ENCODE measurements around the gene CFAP74. TPM values are rescaled to one million over a fixed set of nuclear protein-coding genes. Genes with fewer than 3 reads are reported as not detected.
A peak's percentile ranks its signal among the peaks of the same experiment; 100 is the strongest.

The CFAP74 gene
- total RNA-seq, 2 experiments from 2014 or later: not detected

DNA sequence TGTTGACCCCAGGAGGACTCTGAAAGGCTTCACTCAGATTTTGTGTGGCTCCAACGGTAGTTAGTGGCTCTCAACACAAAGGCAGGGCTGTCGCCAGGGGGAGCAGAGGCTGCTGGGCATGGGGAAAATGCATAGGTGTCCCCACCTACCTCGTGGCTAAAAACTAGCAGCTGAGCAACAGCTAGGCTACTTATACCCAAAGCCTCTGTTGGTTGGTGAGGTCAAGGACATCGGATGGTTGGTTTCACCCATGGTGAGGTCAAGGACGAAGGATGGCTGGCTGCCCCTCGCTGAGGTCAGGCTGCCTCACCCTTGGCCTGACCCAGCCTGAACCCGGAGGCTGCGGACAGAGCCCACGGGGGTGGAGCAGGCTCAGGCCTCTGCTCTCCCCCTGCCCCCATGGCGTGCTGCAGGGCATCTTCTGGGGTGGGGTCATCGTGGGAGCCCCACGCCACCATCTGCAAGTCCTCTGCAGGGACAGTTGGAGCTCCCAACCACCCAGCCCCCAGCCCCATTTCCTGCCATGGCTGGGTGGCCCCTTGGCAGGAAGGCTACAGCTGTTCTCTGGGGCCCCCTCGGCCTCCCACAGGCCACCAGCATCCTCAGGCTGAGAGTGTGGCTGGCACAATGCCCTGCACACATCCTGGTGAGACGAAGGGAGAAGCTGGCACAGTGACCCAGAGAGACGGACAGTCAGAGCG lies 104.2 kb downstream of the CFAP74 start:
- peaks cover 18% of the 10 kb centered on the region for H3K4me1 Mint-ChIP-seq (ENCODE audit: low read depth)
- no peaks in the 10 kb centered on the region for H3K9me3 Mint-ChIP-seq
- Histone ChIP-seq H3K9me3 (ENCODE audit: control insufficient read depth in 1 of 2, insufficient read depth in 1 of 2, low read length in 2 of 2) (no peaks in the 10 kb centered on the region), H3K27me3 (ENCODE audit: control insufficient read depth in 1 of 2, insufficient read depth in 2 of 2, low read length in 2 of 2) (no peaks in the 10 kb centered on the region), H3K4me3 (ENCODE audit: low read length) (no peak overlapping the region), H3K4me1 (ENCODE audit: insufficient read depth, low read length) (peaks cover 35% of the 10 kb centered on the region), H3K36me3 (ENCODE audit: insufficient read depth, low read length) (no peaks in the 10 kb centered on the region), H3K27ac (ENCODE audit: low read depth in 1 of 2, low read length in 2 of 2) (no peak overlapping the region)
- DNase-seq (peak in 3 of 14 experiments; percentile 36 to 56 (median 53)), ATAC-seq (ENCODE audit: poor library complexity) (peak; percentile 49)
- TF ChIP-seq, protein P1, sequence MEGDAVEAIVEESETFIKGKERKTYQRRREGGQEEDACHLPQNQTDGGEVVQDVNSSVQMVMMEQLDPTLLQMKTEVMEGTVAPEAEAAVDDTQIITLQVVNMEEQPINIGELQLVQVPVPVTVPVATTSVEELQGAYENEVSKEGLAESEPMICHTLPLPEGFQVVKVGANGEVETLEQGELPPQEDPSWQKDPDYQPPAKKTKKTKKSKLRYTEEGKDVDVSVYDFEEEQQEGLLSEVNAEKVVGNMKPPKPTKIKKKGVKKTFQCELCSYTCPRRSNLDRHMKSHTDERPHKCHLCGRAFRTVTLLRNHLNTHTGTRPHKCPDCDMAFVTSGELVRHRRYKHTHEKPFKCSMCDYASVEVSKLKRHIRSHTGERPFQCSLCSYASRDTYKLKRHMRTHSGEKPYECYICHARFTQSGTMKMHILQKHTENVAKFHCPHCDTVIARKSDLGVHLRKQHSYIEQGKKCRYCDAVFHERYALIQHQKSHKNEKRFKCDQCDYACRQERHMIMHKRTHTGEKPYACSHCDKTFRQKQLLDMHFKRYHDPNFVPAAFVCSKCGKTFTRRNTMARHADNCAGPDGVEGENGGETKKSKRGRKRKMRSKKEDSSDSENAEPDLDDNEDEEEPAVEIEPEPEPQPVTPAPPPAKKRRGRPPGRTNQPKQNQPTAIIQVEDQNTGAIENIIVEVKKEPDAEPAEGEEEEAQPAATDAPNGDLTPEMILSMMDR (IDR thresholded peaks at IDR 0.05): no peak
- no peak overlapping the region for H3K4me3 Mint-ChIP-seq
- intact Hi-C loops (cut with DNase I, micrococcal nuclease): no loop called here
- H3K36me3 Mint-ChIP-seq (ENCODE audit: low read depth): no peaks in the 10 kb centered on the region
- ChIA-PET POLR2A (interaction anchor here (0.6 to 1.6 kb wide), 2 partner anchors 8 to 9 kb away, joined by 4 to 7 read pairs; no protein-coding TSS in a partner anchor), CTCF (interaction anchor here (1.1 to 2.9 kb wide), 2 partner anchors 9 to 32 kb away, joined by 3 to 14 read pairs; no protein-coding TSS in a partner anchor)
- no peak overlapping the region for H3K27ac Mint-ChIP-seq
- peaks cover 3% of the 10 kb centered on the region for H3K27me3 Mint-ChIP-seq

DNA sequence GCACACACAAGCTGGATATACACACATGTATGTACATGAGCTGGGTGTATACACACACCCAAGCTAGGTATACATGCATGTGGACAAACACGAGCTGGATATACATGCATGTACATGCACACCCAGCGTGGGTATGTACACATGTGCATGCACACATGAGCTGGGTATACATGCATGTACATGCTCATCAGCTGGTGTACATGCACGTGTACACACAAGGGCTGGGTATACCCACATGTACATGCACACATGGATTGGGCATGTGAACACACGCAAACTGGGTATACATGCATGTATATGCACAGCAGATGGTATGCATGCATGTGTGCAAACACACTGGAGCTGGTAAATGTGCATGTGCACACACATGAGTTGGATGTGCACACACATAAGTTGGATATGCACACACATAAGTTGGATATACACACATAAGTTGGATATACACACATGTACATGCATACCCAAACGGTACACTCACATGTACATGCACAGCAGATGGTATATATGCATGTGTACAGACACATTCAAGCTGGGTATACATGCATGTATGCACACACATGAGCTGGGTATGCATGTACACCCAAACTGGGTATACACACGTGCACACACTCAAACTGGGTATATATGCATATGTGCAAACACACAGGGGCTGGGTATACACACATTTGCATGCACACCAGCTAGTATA lies 105.2 kb downstream of the CFAP74 start:
- Mint-ChIP-seq H3K4me1 (ENCODE audit: low read depth) (peaks cover 21% of the 10 kb centered on the region), H3K36me3 (ENCODE audit: low read depth) (no peaks in the 10 kb centered on the region), H3K4me3 (no peak overlapping the region), H3K27ac (no peak overlapping the region), H3K9me3 (no peaks in the 10 kb centered on the region), H3K27me3 (peaks cover 3% of the 10 kb centered on the region)
- Histone ChIP-seq H3K4me1 (ENCODE audit: insufficient read depth, low read length) (peaks cover 45% of the 10 kb centered on the region), H3K4me3 (ENCODE audit: low read length) (no peak overlapping the region), H3K9me3 (ENCODE audit: control insufficient read depth in 1 of 2, insufficient read depth in 1 of 2, low read length in 2 of 2) (no peaks in the 10 kb centered on the region), H3K27me3 (ENCODE audit: control insufficient read depth in 1 of 2, insufficient read depth in 2 of 2, low read length in 2 of 2) (no peaks in the 10 kb centered on the region), H3K27ac (ENCODE audit: low read depth in 1 of 2, low read length in 2 of 2) (no peak overlapping the region), H3K36me3 (ENCODE audit: insufficient read depth, low read length) (no peaks in the 10 kb centered on the region)
- ATAC-seq (ENCODE audit: poor library complexity) (no peak), DNase-seq (no peak)
- TF ChIP-seq, protein P1 (IDR thresholded peaks at IDR 0.05): no peak
- intact Hi-C loops (cut with DNase I, micrococcal nuclease): no loop called here
- ChIA-PET CTCF (interaction anchor here (0.8 to 2.9 kb wide), 3 partner anchors 10 kb away, joined by 3 to 14 read pairs (median 3); no protein-coding TSS in a partner anchor), POLR2A (interaction anchor here (2.6 kb wide), 1 partner anchor 10 kb away, joined by 12 read pairs; no protein-coding TSS in a partner anchor)

DNA sequence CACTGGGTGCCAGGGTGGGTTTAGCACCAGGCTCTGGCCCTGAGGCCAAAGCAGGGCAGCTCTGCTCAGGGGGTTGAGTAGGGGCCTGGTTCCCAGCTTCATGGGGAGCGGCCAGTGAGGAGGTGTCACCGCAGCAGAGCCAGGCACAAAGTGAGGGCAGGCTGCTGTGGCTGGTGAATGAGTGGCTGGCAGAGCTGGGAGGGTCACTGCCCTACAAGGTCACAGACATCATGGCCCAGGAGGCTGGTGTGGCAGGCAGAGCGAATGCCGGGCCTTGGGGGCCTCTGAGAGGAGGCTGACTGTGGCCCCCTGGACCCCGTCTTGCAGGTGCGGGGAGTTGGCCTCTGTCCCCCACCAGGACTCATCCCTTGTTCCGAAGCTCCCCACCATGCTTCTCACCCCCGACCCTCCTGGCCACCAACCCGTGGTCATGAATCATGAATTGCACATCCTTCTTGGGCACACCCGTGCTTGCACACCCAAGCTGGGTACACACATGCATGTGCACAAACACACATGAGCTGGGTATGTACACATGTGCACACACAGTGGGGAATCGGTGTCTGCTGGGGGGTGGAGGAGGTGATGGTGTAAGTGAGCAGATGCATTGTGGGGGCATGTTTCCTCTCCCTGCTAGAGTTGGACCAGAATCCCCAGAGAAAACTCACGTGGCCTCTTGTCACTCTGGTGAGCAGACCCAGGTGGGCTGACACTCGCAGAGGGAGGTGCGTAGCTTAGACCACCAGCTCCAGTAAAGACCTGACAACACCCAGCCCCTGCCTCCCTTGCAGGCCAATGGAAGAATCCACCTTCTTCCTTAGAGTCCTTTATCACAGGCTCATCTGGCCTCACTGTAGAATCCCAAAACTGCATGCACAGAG lies 107.9 kb downstream of the CFAP74 start:
- no peaks in the 10 kb centered on the region for H3K9me3 ChIP-seq (ENCODE audit: control insufficient read depth in 1 of 2, insufficient read depth in 1 of 2, low read length in 2 of 2)
- H3K4me3 ChIP-seq (ENCODE audit: low read length): no peak overlapping the region
- no peak overlapping the region for H3K27ac ChIP-seq (ENCODE audit: low read depth in 1 of 2, low read length in 2 of 2)
- TF ChIP-seq, protein P1 (IDR thresholded peaks at IDR 0.05): no peak
- Mint-ChIP-seq H3K4me1 (ENCODE audit: low read depth) (peaks cover 33% of the 10 kb centered on the region), H3K36me3 (ENCODE audit: low read depth) (peaks cover 5% of the 10 kb centered on the region), H3K9me3 (no peaks in the 10 kb centered on the region), H3K27ac (peak overlapping the region; percentile 17), H3K4me3 (no peak overlapping the region), H3K27me3 (peaks cover 3% of the 10 kb centered on the region)
- ChIA-PET CTCF (interaction anchor here (1.8 kb wide), 1 partner anchor 10 kb away, joined by 5 read pairs; no protein-coding TSS in a partner anchor), POLR2A (interaction anchor here (2.6 kb wide), 1 partner anchor 13 kb away, joined by 12 read pairs; no protein-coding TSS in a partner anchor)
- peaks cover 64% of the 10 kb centered on the region for H3K4me1 ChIP-seq (ENCODE audit: insufficient read depth, low read length)
- ATAC-seq (ENCODE audit: poor library complexity): no peak
- DNase-seq: no peak
- H3K36me3 ChIP-seq (ENCODE audit: insufficient read depth, low read length): no peaks in the 10 kb centered on the region
- H3K27me3 ChIP-seq (ENCODE audit: control insufficient read depth in 1 of 2, insufficient read depth in 2 of 2, low read length in 2 of 2): no peaks in the 10 kb centered on the region
- intact Hi-C loops (cut with DNase I, micrococcal nuclease): no loop called here
